ENCODE data around the gene SLIT3.
A peak's percentile ranks its signal among the peaks of the same experiment; 100 is the strongest.

Gene SLIT3

GRCh38 chr5:169097374-169098326, 203.3 kb downstream of the SLIT3 start (continued):
- no peak for TF ChIP-seq ZBTB11 (tag by site-specific recombination; conservative IDR thresholded peaks at IDR 0.05; ENCODE audit: low read depth)
- TF ChIP-seq ZBTB21 (tag by site-specific recombination; IDR thresholded peaks at IDR 0.05), result peak; percentile 64; the same call in 1 of the 2 replicates
- TF ChIP-seq ZNF585B (tag by site-specific recombination; IDR thresholded peaks at IDR 0.05), result no peak
- no peak for TF ChIP-seq ZNF146 (tag by site-specific recombination; IDR thresholded peaks at IDR 0.05)
- peak; percentile 26; the same call in 1 of the 2 replicates for TF ChIP-seq TSHZ1 (tag by site-specific recombination; IDR thresholded peaks at IDR 0.05; ENCODE audit: borderline replicate concordance)
- TF ChIP-seq GLIS1 (tag by site-specific recombination; IDR thresholded peaks at IDR 0.05), result peak; percentile 88
- no peak for TF ChIP-seq KLF10 (tag by site-specific recombination; IDR thresholded peaks at IDR 0.05)
- TF ChIP-seq, protein P1, sequence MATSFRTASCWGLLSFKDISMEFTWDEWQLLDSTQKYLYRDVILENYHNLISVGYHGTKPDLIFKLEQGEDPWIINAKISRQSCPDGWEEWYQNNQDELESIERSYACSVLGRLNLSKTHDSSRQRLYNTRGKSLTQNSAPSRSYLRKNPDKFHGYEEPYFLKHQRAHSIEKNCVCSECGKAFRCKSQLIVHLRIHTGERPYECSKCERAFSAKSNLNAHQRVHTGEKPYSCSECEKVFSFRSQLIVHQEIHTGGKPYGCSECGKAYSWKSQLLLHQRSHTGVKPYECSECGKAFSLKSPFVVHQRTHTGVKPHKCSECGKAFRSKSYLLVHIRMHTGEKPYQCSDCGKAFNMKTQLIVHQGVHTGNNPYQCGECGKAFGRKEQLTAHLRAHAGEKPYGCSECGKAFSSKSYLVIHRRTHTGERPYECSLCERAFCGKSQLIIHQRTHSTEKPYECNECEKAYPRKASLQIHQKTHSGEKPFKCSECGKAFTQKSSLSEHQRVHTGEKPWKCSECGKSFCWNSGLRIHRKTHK (tag by site-specific recombination; IDR thresholded peaks at IDR 0.05), result no peak
- TF ChIP-seq, protein P2, sequence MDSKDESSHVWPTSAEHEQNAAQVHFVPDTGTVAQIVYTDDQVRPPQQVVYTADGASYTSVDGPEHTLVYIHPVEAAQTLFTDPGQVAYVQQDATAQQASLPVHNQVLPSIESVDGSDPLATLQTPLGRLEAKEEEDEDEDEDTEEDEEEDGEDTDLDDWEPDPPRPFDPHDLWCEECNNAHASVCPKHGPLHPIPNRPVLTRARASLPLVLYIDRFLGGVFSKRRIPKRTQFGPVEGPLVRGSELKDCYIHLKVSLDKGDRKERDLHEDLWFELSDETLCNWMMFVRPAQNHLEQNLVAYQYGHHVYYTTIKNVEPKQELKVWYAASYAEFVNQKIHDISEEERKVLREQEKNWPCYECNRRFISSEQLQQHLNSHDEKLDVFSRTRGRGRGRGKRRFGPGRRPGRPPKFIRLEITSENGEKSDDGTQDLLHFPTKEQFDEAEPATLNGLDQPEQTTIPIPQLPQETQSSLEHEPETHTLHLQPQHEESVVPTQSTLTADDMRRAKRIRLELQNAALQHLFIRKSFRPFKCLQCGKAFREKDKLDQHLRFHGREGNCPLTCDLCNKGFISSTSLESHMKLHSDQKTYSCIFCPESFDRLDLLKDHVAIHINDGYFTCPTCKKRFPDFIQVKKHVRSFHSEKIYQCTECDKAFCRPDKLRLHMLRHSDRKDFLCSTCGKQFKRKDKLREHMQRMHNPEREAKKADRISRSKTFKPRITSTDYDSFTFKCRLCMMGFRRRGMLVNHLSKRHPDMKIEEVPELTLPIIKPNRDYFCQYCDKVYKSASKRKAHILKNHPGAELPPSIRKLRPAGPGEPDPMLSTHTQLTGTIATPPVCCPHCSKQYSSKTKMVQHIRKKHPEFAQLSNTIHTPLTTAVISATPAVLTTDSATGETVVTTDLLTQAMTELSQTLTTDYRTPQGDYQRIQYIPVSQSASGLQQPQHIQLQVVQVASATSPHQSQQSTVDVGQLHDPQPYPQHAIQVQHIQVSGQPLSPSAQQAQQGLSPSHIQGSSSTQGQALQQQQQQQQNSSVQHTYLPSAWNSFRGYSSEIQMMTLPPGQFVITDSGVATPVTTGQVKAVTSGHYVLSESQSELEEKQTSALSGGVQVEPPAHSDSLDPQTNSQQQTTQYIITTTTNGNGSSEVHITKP (tag by site-specific recombination; IDR thresholded peaks at IDR 0.05), result peak; percentile 45; the same call in 1 of the 2 replicates
- no peak for TF ChIP-seq ZNF335 (tag by site-specific recombination; conservative IDR thresholded peaks at IDR 0.05)
- no peak for TF ChIP-seq ZNF132 (tag by site-specific recombination; IDR thresholded peaks at IDR 0.05; ENCODE audit: borderline replicate concordance)
- no peak for TF ChIP-seq ZNF169 (tag by site-specific recombination; IDR thresholded peaks at IDR 0.05)
- TF ChIP-seq, protein P3, sequence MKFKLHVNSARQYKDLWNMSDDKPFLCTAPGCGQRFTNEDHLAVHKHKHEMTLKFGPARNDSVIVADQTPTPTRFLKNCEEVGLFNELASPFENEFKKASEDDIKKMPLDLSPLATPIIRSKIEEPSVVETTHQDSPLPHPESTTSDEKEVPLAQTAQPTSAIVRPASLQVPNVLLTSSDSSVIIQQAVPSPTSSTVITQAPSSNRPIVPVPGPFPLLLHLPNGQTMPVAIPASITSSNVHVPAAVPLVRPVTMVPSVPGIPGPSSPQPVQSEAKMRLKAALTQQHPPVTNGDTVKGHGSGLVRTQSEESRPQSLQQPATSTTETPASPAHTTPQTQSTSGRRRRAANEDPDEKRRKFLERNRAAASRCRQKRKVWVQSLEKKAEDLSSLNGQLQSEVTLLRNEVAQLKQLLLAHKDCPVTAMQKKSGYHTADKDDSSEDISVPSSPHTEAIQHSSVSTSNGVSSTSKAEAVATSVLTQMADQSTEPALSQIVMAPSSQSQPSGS (tag by site-specific recombination; IDR thresholded peaks at IDR 0.05; ENCODE audit: low read depth), result peak; percentile 31
- TF ChIP-seq ZNF555 (tag by site-specific recombination; conservative IDR thresholded peaks at IDR 0.05), result no peak
